ENCODE data around the gene CDR2L.
"Not testable (repeated sequence)": the region's sequence is repeated elsewhere in the genome, so short reads cannot be mapped to it uniquely, and the experiment has no call there.

DNA sequence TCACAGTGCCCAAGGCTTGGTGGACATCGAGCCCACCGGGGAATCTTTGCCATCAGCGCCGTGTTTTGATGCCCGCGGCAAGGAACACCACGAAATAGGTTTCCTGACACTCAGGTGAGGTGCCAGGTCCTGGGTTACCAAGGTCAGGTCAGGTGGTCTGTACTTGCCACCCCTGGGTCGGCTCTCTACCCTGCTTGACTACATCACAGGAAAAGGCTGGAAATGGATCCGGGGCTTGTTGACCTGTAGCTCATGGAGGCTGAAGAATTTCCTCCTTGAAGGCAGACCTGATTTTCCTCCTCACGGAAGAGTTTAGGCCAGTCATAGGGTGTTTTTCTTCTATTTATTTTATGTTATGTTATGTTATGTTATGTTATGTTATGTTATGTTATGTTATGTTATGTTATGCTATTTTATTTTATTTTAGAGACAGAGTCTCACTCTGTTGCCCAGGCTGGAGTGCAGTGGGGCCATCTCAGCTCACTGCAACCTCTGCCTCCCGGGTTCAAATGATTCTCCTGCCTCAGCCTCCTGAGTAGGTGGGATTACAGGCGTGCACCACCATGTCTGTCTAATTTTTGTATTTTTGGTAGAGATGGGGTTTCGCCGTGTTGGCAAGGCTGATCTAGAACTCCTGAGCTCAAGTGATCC lies 4.6 kb upstream of the CDR2L start:
- TF ChIP-seq, protein P1, sequence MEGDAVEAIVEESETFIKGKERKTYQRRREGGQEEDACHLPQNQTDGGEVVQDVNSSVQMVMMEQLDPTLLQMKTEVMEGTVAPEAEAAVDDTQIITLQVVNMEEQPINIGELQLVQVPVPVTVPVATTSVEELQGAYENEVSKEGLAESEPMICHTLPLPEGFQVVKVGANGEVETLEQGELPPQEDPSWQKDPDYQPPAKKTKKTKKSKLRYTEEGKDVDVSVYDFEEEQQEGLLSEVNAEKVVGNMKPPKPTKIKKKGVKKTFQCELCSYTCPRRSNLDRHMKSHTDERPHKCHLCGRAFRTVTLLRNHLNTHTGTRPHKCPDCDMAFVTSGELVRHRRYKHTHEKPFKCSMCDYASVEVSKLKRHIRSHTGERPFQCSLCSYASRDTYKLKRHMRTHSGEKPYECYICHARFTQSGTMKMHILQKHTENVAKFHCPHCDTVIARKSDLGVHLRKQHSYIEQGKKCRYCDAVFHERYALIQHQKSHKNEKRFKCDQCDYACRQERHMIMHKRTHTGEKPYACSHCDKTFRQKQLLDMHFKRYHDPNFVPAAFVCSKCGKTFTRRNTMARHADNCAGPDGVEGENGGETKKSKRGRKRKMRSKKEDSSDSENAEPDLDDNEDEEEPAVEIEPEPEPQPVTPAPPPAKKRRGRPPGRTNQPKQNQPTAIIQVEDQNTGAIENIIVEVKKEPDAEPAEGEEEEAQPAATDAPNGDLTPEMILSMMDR (IDR thresholded peaks at IDR 0.05), result not testable (repeated sequence)
- TF ChIP-seq EP300 (IDR thresholded peaks at IDR 0.05), result not testable (repeated sequence)
